HEK293T (cell line): ENCODE measurements around the gene MOSMO.
"Not testable (repeated sequence)": the region's sequence is repeated elsewhere in the genome, so short reads cannot be mapped to it uniquely, and the experiment has no call there.

ENCODE experiments used
- CTCF ChIA-PET: fragments of 350-600 bp; formaldehyde crosslinking; extraction: SDS; loops from one replicate; lab custom pipeline; 2021; ENCODE audit warnings: antibody characterized with exemption, inconsistent platforms; lab: Yijun Ruan, JAX
- POLR2A ChIA-PET: fragments of 350-600 bp; formaldehyde crosslinking; extraction: SDS; loops from one replicate; lab custom pipeline; 2020; ENCODE audit warnings: antibody characterized with exemption, inconsistent platforms; lab: Yijun Ruan, JAX
- DNase-seq: peaks from one replicate; pipeline ENCODE4 v3.0.0; 2012; ENCODE audit warnings: mixed read lengths; ENCODE audit errors: extremely low spot score
- ARNT ChIP-seq: fragments of 450-650 bp; IDR thresholded peaks from 2 replicates; pipeline ENCODE4 v1.6.1; 2017; ENCODE audit warnings: mild to moderate bottlenecking
- BHLHE40 ChIP-seq: fragments of 450-650 bp; IDR thresholded peaks from 2 replicates; pipeline ENCODE4 v1.6.1; 2016; ENCODE audit warnings: mild to moderate bottlenecking, moderate library complexity, borderline replicate concordance
- CTBP1 ChIP-seq: fragments of 450-650 bp; IDR thresholded peaks from 2 replicates; pipeline ENCODE4 v1.6.1; 2016; ENCODE audit warnings: borderline replicate concordance
- ELF4 ChIP-seq: fragments of 450-650 bp; IDR thresholded peaks from 2 replicates; pipeline ENCODE4 v1.6.1; 2017; ENCODE audit warnings: antibody characterized with exemption
- FOXA1 ChIP-seq: fragments of 450-650 bp; IDR thresholded peaks from 2 replicates; pipeline ENCODE4 v1.6.1; 2016; ENCODE audit warnings: mild to moderate bottlenecking
- FOXK2 ChIP-seq: fragments of 450-650 bp; IDR thresholded peaks from 2 replicates; pipeline ENCODE4 v1.6.1; 2016; ENCODE audit warnings: mild to moderate bottlenecking
- FOXM1 ChIP-seq: fragments of 450-650 bp; IDR thresholded peaks from 2 replicates; pipeline ENCODE4 v1.6.1; 2017; ENCODE audit warnings: mild to moderate bottlenecking, borderline replicate concordance
- HDGF ChIP-seq: fragments of 450-650 bp; IDR thresholded peaks from 2 replicates; pipeline ENCODE4 v1.6.1; 2017; ENCODE audit warnings: antibody characterized with exemption, borderline replicate concordance
- L3MBTL2 ChIP-seq: fragments of 450-650 bp; conservative IDR thresholded peaks from 2 replicates; pipeline ENCODE4 v1.6.1; 2016; ENCODE audit warnings: mild to moderate bottlenecking
- LEF1 ChIP-seq: fragments of 450-650 bp; IDR thresholded peaks from 2 replicates; pipeline ENCODE4 v1.6.1; 2017; ENCODE audit warnings: mild to moderate bottlenecking, borderline replicate concordance
- NFRKB ChIP-seq: fragments of 450-650 bp; IDR thresholded peaks from 2 replicates; pipeline ENCODE4 v1.6.1; 2016; ENCODE audit warnings: mild to moderate bottlenecking, moderate library complexity
- SP1 ChIP-seq: fragments of 450-650 bp; IDR thresholded peaks from 2 replicates; pipeline ENCODE4 v1.6.1; 2017
- SUZ12 ChIP-seq: fragments of 450-650 bp; IDR thresholded peaks from 2 replicates; pipeline ENCODE4 v1.6.1; 2016; ENCODE audit warnings: mild to moderate bottlenecking
- TARDBP ChIP-seq: fragments of 450-650 bp; IDR thresholded peaks from 2 replicates; pipeline ENCODE4 v1.6.1; 2016
- ZNF384 ChIP-seq: fragments of 450-650 bp; IDR thresholded peaks from 2 replicates; pipeline ENCODE4 v1.6.1; 2016
- TF ChIP-seq, protein P1 (sequence below): fragments of 450-650 bp; IDR thresholded peaks from 2 replicates; pipeline ENCODE4 v1.6.1; 2016

The MOSMO gene

DNA sequence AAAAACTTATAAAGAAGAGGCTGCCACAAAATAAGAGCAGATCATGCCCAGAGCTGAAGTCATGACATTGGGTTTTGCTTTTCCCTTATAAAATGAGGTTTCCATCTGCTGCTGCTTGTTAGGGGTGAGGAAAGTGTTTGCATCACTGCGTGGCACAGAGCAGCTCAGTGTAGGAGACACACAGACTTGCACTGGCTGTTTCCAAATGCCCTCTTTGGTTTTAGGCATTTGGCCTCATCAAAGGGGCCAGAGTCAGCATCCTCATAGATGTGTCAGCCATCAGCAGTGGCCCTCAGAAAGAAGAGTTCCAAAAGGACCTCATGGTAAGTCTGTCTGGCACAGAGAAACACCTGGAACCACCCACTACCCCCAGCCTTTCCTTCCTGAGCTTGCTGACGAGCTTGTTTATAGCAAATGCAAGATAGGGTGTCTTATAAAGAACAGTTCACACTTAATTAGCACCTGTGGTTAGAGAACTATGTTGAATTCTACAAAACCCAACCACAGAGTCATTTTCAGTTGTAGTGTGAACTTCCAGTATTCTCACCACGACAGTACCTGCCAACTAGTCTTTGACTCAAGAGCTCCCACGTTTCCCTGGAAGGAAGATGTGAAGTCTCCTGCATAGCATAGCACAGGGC, 101.5 kb downstream of the MOSMO start:
- no peak for TF ChIP-seq SP1
- TF ChIP-seq LEF1, result no peak
- TF ChIP-seq SUZ12, result no peak
- TF ChIP-seq HDGF, result no peak
- TF ChIP-seq FOXK2, result no peak
- no peak for TF ChIP-seq FOXA1
- no peak for TF ChIP-seq ELF4
- ChIA-PET CTCF (interaction anchor here (0.8 to 1.5 kb wide), 3 partner anchors 10 to 79 kb away, joined by 3 to 6 read pairs (median 5); no protein-coding TSS in a partner anchor), POLR2A (no interaction called here)
- no peak for DNase-seq

DNA sequence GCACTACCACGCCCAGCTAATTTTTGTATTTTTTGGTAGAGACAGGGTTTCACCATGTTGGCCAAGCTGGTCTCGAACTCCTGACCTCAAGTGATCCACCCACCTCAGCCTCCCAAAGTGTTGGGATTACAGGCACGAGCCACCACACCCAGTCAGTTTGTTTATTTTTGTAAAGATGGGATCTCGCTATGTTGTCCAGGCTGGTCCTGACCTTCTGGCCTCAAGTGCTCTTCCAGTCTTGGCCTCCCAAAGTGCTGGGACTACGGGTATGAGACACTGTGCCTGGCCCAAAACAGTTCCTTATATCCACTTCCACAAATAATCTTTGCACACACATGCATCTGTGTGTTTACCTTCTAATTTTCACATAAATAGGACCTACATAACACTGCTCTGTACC, 103.7 kb downstream of the MOSMO start:
- CTCF ChIA-PET, DNase-seq, POLR2A ChIA-PET: not testable (repeated sequence)

DNA sequence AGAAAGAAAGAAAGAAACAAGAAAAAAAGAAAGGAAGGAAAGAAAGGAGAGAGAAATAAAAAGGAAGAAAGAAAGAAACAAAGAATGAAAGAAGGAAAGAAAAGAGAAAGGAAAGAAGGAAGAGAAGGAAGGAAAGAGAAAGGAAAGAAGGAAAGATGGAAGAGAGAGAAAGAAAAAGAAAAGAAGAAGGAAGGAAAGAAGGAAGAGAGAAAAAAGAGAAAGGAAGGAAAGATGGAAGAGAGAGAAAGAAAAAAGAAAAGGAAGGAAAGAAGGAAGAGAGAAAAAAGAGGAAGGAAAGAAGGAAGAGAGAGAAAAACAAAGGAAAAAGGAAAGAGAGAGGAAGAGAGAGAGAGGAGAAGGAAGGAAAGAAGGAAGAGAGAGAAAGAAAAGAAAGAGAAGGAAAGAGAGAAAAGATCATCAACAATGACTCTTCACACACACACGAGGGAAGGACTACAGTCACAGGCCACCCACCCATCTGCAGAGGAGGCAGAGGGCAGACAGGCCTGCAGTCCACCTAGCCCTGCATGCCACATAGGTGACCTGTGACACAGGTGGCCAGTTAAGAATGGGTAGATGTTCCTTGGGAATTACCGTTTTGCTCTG, 108.3 kb downstream of the MOSMO start:
- TF ChIP-seq L3MBTL2 (no peak), ZNF384 (no peak), BHLHE40 (no peak), LEF1 (no peak), HDGF (no peak), CTBP1 (no peak), FOXA1 (no peak), ELF4 (no peak), ARNT (no peak), NFRKB (no peak), SUZ12 (no peak), FOXK2 (no peak), SP1 (no peak)
- ChIA-PET CTCF (no interaction called here), POLR2A (no interaction called here)
- DNase-seq, result no peak

DNA sequence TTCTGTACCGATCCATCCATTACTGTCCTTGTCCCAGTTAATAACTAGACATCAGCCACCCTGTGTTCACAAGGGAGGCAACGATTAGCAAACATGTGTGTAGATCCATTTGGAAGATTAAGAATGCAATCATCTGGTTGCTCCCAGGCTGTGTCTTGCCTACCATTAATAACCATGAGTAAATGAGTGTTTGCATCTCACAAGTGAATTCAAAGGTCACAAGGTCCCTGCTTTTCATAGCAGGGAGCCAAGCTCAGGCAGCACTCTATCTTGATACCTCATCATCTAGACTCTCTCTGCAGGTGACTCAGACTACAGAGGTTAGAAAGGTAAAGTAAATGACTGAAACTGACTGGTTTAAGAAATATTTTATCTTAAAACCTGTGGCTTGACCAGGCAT, 109.7 kb downstream of the MOSMO start:
- TF ChIP-seq CTBP1, result no peak
- no peak for TF ChIP-seq FOXK2
- no peak for TF ChIP-seq FOXM1
- no peak for TF ChIP-seq NFRKB
- no peak for DNase-seq
- ChIA-PET POLR2A (no interaction called here), CTCF (no interaction called here)

DNA sequence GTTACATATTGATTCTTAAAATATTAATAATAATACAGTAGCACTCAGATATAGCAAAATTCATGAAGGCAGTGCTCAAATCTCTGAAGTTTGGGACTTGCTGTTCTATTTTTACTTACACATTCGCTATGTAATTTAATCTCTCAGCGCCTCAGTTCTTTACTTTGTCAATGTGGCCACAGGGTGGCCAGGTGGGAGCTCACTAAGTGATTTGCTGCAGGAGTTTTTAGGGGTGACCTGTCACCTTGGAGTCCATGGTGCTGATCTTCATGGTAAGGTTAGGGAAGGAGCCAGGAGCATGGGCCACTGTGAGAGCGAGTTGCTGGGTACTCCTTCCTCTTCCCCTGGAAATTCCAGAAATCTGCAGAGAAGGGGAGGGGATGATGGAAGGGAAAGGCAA, 112.5 kb downstream of the MOSMO start:
- ChIA-PET CTCF (no interaction called here), POLR2A (no interaction called here)
- DNase-seq, result no peak
- TF ChIP-seq TARDBP, result no peak
- TF ChIP-seq FOXM1, result no peak
- no peak for TF ChIP-seq SP1
- TF ChIP-seq FOXK2, result no peak
- no peak for TF ChIP-seq ARNT
- TF ChIP-seq HDGF, result no peak
- no peak for TF ChIP-seq CTBP1
- TF ChIP-seq ZNF384, result no peak
- no peak for TF ChIP-seq L3MBTL2
- TF ChIP-seq, protein P1, sequence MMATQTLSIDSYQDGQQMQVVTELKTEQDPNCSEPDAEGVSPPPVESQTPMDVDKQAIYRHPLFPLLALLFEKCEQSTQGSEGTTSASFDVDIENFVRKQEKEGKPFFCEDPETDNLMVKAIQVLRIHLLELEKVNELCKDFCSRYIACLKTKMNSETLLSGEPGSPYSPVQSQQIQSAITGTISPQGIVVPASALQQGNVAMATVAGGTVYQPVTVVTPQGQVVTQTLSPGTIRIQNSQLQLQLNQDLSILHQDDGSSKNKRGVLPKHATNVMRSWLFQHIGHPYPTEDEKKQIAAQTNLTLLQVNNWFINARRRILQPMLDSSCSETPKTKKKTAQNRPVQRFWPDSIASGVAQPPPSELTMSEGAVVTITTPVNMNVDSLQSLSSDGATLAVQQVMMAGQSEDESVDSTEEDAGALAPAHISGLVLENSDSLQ, result no peak
- no peak for TF ChIP-seq LEF1

DNA sequence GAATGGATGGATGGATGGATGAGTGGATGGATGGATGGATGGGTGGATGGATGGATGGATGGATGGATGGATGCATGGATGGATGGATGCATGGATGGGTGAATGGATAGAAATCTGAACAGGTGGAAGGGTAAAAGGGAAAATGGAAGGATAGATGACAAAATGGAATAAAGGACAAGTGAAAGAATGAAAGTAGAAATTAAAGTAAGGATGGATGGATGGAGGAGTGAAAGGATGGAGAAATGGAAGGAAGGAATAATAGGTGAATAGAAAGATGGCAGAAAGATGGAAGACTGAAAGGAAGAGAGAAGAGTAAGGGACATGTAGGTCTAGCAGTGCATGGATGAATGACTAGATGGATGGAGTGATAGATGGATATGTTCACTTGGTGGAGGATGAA, 114.3 kb downstream of the MOSMO start:
- TF ChIP-seq FOXK2 (no peak), ZNF384 (no peak), FOXM1 (no peak), SP1 (no peak), TARDBP (no peak), HDGF (no peak), BHLHE40 (no peak), CTBP1 (no peak), NFRKB (no peak), SUZ12 (no peak), ARNT (no peak), L3MBTL2 (no peak), ELF4 (no peak), FOXA1 (no peak), LEF1 (no peak)
- TF ChIP-seq, protein P1, result no peak
- ChIA-PET POLR2A (no interaction called here), CTCF (no interaction called here)
- no peak for DNase-seq

DNA sequence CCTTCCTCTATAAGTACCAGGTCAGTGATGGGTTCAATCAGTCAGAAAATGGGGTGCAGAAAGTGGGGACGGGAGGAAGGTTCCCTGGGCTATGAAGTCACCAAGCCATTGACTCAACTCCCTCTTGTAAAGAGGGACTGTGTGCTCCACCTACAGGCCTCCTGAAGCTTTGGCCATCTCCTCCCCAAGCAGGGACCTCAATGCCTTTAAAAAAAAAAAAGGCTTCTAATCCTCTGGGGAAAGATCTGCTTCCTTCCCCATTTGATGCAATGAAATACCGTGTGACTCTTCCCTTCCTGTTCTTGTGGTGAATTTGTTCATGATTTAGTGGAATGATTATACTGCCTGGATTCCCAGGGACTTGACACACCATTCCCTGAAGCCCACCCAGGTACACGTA, 115.2 kb downstream of the MOSMO start:
- POLR2A ChIA-PET, result no interaction called here
- peak; percentile 36 for DNase-seq
- CTCF ChIA-PET, result interaction anchor here (0.6 kb wide), 1 partner anchor 129 kb away, joined by 3 read pairs; no protein-coding TSS in a partner anchor
- TF ChIP-seq ZNF384, result no peak
- no peak for TF ChIP-seq SUZ12
- no peak for TF ChIP-seq NFRKB
- TF ChIP-seq L3MBTL2, result no peak
- TF ChIP-seq, protein P1, result no peak
- TF ChIP-seq ARNT, result no peak
- TF ChIP-seq CTBP1, result no peak
- no peak for TF ChIP-seq ELF4
- no peak for TF ChIP-seq FOXK2
- no peak for TF ChIP-seq SP1
